Stimulated activated memory B cell treated with anti-CD40 and anti-IgM and Interleukin-4, amounts not matched to agents 10 μg/mL and 1 μg/mL and 100 μg/mL, for 72 hours (primary cell): ENCODE data around the gene SERPINI1.

Source experiments
- ATAC-seq: fragments of 150-1000 bp; cut with Tn5 transposase; 2 replicates; pipeline ENCODE4 v1.10.0; 2021
- H3K27ac Mint-ChIP-seq: one replicate; pipeline ENCODE4 v1.8.0; 2022; ENCODE audit warnings: mild to moderate bottlenecking, mixed read lengths
- H3K27me3 Mint-ChIP-seq: one replicate; pipeline ENCODE4 v1.8.0; 2022; ENCODE audit warnings: mixed read lengths
- H3K36me3 Mint-ChIP-seq: one replicate; pipeline ENCODE4 v1.8.0; 2022; ENCODE audit warnings: mixed read lengths
- H3K4me1 Mint-ChIP-seq: one replicate; pipeline ENCODE4 v1.8.0; 2022; ENCODE audit warnings: mixed read lengths
- H3K4me3 Mint-ChIP-seq: one replicate; pipeline ENCODE4 v1.8.0; 2022; ENCODE audit warnings: mild to moderate bottlenecking, moderate library complexity, mixed read lengths
- H3K9me3 Mint-ChIP-seq: one replicate; pipeline ENCODE4 v1.8.0; 2022; ENCODE audit warnings: mixed read lengths

The SERPINI1 gene

GRCh38 chr3:167840247-167840646 is 104.7 kb downstream of the SERPINI1 start:
- H3K27ac Mint-ChIP-seq, result no peak overlapping the region
- H3K27me3 Mint-ChIP-seq, result no peaks in the 10 kb centered on the region
- H3K9me3 Mint-ChIP-seq, result no peaks in the 10 kb centered on the region
- no peak for ATAC-seq
- no peak overlapping the region for H3K4me3 Mint-ChIP-seq
- peaks cover 14% of the 10 kb centered on the region for H3K4me1 Mint-ChIP-seq
- no peaks in the 10 kb centered on the region for H3K36me3 Mint-ChIP-seq

- Mint-ChIP-seq H3K9me3 (no peaks in the 10 kb centered on the region), H3K27ac (no peak overlapping the region), H3K36me3 (no peaks in the 10 kb centered on the region), H3K27me3 (no peaks in the 10 kb centered on the region), H3K4me1 (peaks cover 14% of the 10 kb centered on the region), H3K4me3 (no peak overlapping the region)
- ATAC-seq, result no peak
Observed at GRCh38 chr3:167843481-167843880, 108.0 kb downstream of the SERPINI1 start.

- H3K4me1 Mint-ChIP-seq, result peaks cover 14% of the 10 kb centered on the region
- no peak overlapping the region for H3K4me3 Mint-ChIP-seq
- no peak for ATAC-seq
- no peaks in the 10 kb centered on the region for H3K9me3 Mint-ChIP-seq
- no peaks in the 10 kb centered on the region for H3K36me3 Mint-ChIP-seq
- no peaks in the 10 kb centered on the region for H3K27me3 Mint-ChIP-seq
- H3K27ac Mint-ChIP-seq, result no peak overlapping the region
Observed at GRCh38 chr3:167843886-167844285, 108.4 kb downstream of the SERPINI1 start.

- Mint-ChIP-seq H3K27ac (no peak overlapping the region), H3K27me3 (no peaks in the 10 kb centered on the region), H3K9me3 (no peaks in the 10 kb centered on the region), H3K4me1 (peaks cover 14% of the 10 kb centered on the region), H3K36me3 (no peaks in the 10 kb centered on the region), H3K4me3 (no peak overlapping the region)
- ATAC-seq, result no peak
Observed at GRCh38 chr3:167844528-167844927, 109.0 kb downstream of the SERPINI1 start.

- no peak overlapping the region for H3K27ac Mint-ChIP-seq
- H3K27me3 Mint-ChIP-seq, result no peaks in the 10 kb centered on the region
- no peak for ATAC-seq
- no peaks in the 10 kb centered on the region for H3K36me3 Mint-ChIP-seq
- no peaks in the 10 kb centered on the region for H3K4me1 Mint-ChIP-seq
- no peak overlapping the region for H3K4me3 Mint-ChIP-seq
- H3K9me3 Mint-ChIP-seq, result no peaks in the 10 kb centered on the region
Observed at GRCh38 chr3:167851171-167851570, 115.7 kb downstream of the SERPINI1 start.

- Mint-ChIP-seq H3K36me3 (no peaks in the 10 kb centered on the region), H3K4me1 (no peaks in the 10 kb centered on the region), H3K9me3 (no peaks in the 10 kb centered on the region), H3K27ac (no peak overlapping the region), H3K4me3 (no peak overlapping the region), H3K27me3 (no peaks in the 10 kb centered on the region)
- ATAC-seq, result no peak
Observed at GRCh38 chr3:167851749-167852148, 116.2 kb downstream of the SERPINI1 start.

GRCh38 chr3:167852216-167852615 is 116.7 kb downstream of the SERPINI1 start:
- no peak overlapping the region for H3K4me3 Mint-ChIP-seq
- H3K36me3 Mint-ChIP-seq, result no peaks in the 10 kb centered on the region
- ATAC-seq, result no peak
- H3K27ac Mint-ChIP-seq, result no peak overlapping the region
- no peaks in the 10 kb centered on the region for H3K9me3 Mint-ChIP-seq
- no peaks in the 10 kb centered on the region for H3K27me3 Mint-ChIP-seq
- H3K4me1 Mint-ChIP-seq, result no peaks in the 10 kb centered on the region

GRCh38 chr3:167854063-167854462 is 118.5 kb downstream of the SERPINI1 start:
- H3K36me3 Mint-ChIP-seq, result no peaks in the 10 kb centered on the region
- H3K27ac Mint-ChIP-seq, result no peak overlapping the region
- H3K4me3 Mint-ChIP-seq, result no peak overlapping the region
- H3K27me3 Mint-ChIP-seq, result no peaks in the 10 kb centered on the region
- H3K9me3 Mint-ChIP-seq, result no peaks in the 10 kb centered on the region
- no peak for ATAC-seq
- no peaks in the 10 kb centered on the region for H3K4me1 Mint-ChIP-seq

GRCh38 chr3:167854846-167855245 is 119.3 kb downstream of the SERPINI1 start:
- Mint-ChIP-seq H3K4me1 (peaks cover 6% of the 10 kb centered on the region), H3K27me3 (no peaks in the 10 kb centered on the region), H3K4me3 (no peak overlapping the region), H3K27ac (no peak overlapping the region), H3K36me3 (no peaks in the 10 kb centered on the region), H3K9me3 (no peaks in the 10 kb centered on the region)
- ATAC-seq, result no peak

- no peaks in the 10 kb centered on the region for H3K27me3 Mint-ChIP-seq
- no peaks in the 10 kb centered on the region for H3K36me3 Mint-ChIP-seq
- no peak overlapping the region for H3K27ac Mint-ChIP-seq
- H3K9me3 Mint-ChIP-seq, result no peaks in the 10 kb centered on the region
- no peak for ATAC-seq
- peaks cover 9% of the 10 kb centered on the region for H3K4me1 Mint-ChIP-seq
- H3K4me3 Mint-ChIP-seq, result no peak overlapping the region
Observed at GRCh38 chr3:167855306-167855705, 119.8 kb downstream of the SERPINI1 start.

GRCh38 chr3:167858865-167859264 is 123.3 kb downstream of the SERPINI1 start:
- no peak overlapping the region for H3K4me3 Mint-ChIP-seq
- no peaks in the 10 kb centered on the region for H3K27me3 Mint-ChIP-seq
- H3K9me3 Mint-ChIP-seq, result no peaks in the 10 kb centered on the region
- no peaks in the 10 kb centered on the region for H3K36me3 Mint-ChIP-seq
- H3K4me1 Mint-ChIP-seq, result peaks cover 22% of the 10 kb centered on the region
- no peak overlapping the region for H3K27ac Mint-ChIP-seq
- no peak for ATAC-seq

GRCh38 chr3:167859610-167860009 is 124.1 kb downstream of the SERPINI1 start:
- Mint-ChIP-seq H3K4me1 (peaks cover 22% of the 10 kb centered on the region), H3K9me3 (no peaks in the 10 kb centered on the region), H3K4me3 (no peak overlapping the region), H3K27ac (no peak overlapping the region), H3K27me3 (no peaks in the 10 kb centered on the region), H3K36me3 (no peaks in the 10 kb centered on the region)
- no peak for ATAC-seq

- no peak overlapping the region for H3K4me3 Mint-ChIP-seq
- H3K4me1 Mint-ChIP-seq, result peaks cover 22% of the 10 kb centered on the region
- H3K27ac Mint-ChIP-seq, result no peak overlapping the region
- peak; percentile 51 for ATAC-seq
- H3K9me3 Mint-ChIP-seq, result no peaks in the 10 kb centered on the region
- H3K27me3 Mint-ChIP-seq, result no peaks in the 10 kb centered on the region
- H3K36me3 Mint-ChIP-seq, result no peaks in the 10 kb centered on the region
Observed at GRCh38 chr3:167861649-167862048, 126.1 kb downstream of the SERPINI1 start.

- no peak for ATAC-seq
- peaks cover 22% of the 10 kb centered on the region for H3K4me1 Mint-ChIP-seq
- no peak overlapping the region for H3K4me3 Mint-ChIP-seq
- H3K36me3 Mint-ChIP-seq, result no peaks in the 10 kb centered on the region
- no peaks in the 10 kb centered on the region for H3K9me3 Mint-ChIP-seq
- H3K27me3 Mint-ChIP-seq, result no peaks in the 10 kb centered on the region
- H3K27ac Mint-ChIP-seq, result no peak overlapping the region
Observed at GRCh38 chr3:167862104-167862730, 126.7 kb downstream of the SERPINI1 start.

GRCh38 chr3:167863811-167864551 is 128.5 kb downstream of the SERPINI1 start:
- no peaks in the 10 kb centered on the region for H3K9me3 Mint-ChIP-seq

GRCh38 chr3:167864552-167864874 is 129.0 kb downstream of the SERPINI1 start:
- Mint-ChIP-seq H3K27me3 (peaks cover 15% of the 10 kb centered on the region), H3K36me3 (no peaks in the 10 kb centered on the region), H3K4me1 (peaks cover 20% of the 10 kb centered on the region), H3K4me3 (no peak overlapping the region), H3K9me3 (no peaks in the 10 kb centered on the region), H3K27ac (no peak overlapping the region)
- no peak for ATAC-seq

More at GRCh38 chr3:167863811-167864551, 128.5 kb downstream of the SERPINI1 start:
- ATAC-seq, result no peak
- peaks cover 22% of the 10 kb centered on the region for H3K4me1 Mint-ChIP-seq
- H3K4me3 Mint-ChIP-seq, result no peak overlapping the region
- peaks cover 13% of the 10 kb centered on the region for H3K27me3 Mint-ChIP-seq
- no peaks in the 10 kb centered on the region for H3K36me3 Mint-ChIP-seq
- no peak overlapping the region for H3K27ac Mint-ChIP-seq
